HG02938 (cell line): ENCODE data around the gene SAMD5.

Source experiments
- ATAC-seq: cut with Tn5 transposase; IDR thresholded peaks from one replicate; pipeline ENCODE4 v1.9.1; 2021; ENCODE audit warnings: mild to moderate bottlenecking, moderate library complexity; ENCODE audit not compliant: unreplicated experiment

Gene SAMD5

DNA sequence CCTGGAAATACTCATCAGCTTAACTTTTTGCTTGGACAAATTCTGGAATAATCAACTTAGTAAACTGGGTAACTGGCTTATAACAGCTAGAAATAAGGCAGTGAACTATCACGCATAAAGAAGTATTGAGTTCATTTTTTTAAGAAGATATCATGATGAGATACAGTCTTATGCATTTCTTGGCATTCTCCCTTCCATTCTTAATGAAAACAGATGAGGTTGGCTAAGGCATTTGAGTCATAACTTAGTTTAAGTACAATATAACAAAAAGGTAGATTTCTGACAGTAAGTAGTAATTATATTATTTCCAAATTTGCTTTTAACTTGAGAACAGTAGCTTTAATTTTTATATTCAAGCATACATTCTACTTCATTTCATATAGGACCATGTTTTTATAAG lies 56.1 kb downstream of the SAMD5 start:
- no peak for ATAC-seq

DNA sequence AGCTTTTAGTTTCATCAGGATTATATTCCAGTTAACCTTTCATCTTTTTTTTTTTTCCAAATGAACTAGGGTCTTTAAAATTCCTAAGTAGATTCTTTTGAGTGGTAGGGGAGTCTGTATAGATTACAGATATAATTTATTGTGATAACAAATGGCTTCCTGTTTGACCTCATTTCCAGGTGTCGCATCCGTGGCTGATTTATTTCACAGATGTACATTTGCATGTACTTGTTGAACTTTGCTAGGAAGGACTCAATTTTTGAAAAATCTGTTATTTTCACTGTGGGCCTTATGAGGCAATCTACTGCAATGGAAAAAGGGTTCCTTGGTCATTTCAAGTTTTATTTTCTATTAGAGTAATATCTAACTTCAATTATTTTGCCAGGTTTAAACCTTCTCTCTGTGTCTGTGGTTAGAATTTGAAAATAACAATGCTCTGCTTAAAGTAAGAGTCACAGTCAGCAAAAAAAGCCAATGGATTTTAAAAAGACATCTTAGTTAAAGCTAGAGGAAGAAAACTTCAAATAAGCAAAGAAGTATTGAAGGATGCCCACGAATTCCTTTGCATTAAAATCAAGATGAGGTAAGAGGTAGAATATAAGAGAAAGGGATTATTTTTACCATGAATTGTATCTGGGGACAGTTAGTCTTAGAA lies 57.9 kb downstream of the SAMD5 start:
- ATAC-seq, result no peak

DNA sequence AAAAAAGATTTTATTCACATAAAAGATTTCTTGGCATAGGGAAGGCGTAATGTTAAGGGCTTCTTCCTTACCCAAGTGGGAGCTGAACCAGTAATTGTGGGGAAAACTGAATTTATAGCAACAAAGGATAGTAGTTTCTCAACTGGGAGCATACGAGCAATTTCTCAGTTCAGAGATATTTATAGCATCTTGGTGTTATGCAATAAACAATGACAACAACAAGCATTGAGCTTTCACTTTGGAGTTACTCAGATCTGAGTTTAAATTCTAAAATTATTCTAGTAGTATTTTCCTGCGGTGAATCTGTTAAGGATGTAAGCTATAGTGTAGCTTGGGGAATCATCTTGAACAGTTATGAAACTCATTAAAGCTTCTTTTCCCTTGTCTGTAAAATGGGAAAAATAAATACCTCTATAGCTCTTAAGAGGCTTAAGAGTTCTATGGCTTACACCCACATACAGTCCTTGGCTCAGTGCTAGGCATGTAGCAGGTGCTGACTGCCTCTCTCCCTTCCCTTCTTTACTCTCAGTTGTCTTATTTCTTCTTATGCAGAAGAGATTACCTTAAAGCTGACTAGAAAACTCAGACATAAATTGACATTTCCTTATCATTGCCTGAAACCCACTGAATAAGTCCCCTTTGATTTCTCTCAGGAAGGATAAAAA lies 58.8 kb downstream of the SAMD5 start:
- ATAC-seq, result no peak

DNA sequence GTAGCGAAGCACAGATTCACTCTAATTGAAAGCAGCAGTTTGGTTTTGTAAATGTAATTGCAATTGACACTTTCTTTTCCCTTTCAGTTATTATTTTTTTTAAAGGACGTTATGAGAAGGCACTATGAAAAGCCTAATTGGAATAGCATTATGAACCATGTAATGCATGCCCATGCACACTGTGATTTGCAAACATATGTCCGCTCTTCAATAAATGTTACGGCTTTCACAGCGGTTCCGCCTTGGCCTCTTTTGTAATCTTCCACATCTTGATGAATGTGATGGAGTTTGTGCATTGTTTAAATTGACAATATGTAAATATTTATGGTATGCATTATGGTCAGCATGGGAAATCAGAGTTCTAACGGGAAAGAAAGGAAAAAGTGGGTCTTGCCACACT lies 61.3 kb downstream of the SAMD5 start:
- no peak for ATAC-seq

DNA sequence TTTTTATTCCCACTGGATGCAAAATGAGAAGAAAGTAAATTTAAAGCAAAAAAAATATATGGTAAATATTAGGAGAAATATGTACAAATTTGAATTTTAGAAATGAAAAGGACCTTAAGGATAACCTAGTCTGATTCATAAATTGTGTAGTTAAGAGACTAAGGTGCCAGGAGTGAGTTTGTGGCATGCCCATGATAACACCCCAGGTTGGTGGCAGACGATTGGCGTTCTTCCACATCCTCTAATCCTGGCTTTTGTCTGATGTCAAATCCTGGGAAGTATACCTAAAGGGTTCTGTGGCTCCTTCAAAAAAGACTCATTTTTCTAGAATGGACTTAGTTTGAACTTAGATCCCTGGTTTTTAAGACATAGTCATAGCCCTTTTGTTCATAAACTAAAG lies 62.2 kb downstream of the SAMD5 start:
- ATAC-seq, result no peak

DNA sequence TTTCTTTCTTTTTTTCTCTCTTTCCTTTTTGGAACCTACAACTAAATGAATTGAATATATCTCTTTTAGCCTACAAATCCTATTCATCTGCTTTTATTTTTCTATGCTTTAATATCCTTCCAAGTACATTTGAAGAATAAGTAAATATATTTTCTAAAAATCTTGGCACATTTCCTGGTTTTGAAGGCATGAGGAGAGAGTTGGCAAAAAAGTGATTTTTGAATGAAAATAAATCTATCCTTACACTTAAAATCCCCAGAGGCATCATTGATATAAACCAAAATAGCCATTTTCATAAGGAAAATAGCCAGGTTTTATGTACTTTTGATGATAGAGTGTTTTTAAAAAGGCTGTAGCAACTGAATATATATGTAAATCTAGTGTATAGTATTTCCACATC lies 69.0 kb downstream of the SAMD5 start:
- no peak for ATAC-seq

DNA sequence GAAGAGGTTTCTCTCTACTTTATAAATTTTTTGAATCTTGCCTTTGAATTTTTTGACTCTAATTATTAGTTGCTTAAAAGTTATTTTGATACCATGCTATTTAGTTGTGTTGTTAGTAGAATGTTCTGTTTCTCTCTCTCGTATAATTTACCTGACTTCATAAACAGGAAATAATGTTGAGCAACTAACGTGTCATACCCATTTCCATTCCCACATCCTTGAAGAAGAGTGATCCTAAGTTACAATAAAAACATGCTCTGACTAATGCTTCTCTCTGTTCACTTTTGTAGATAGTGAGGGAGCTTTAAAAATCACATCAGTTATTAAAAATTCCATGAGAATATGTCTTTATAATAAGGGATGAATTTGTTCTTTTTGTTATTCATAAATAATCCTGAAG lies 69.7 kb downstream of the SAMD5 start:
- ATAC-seq, result no peak

DNA sequence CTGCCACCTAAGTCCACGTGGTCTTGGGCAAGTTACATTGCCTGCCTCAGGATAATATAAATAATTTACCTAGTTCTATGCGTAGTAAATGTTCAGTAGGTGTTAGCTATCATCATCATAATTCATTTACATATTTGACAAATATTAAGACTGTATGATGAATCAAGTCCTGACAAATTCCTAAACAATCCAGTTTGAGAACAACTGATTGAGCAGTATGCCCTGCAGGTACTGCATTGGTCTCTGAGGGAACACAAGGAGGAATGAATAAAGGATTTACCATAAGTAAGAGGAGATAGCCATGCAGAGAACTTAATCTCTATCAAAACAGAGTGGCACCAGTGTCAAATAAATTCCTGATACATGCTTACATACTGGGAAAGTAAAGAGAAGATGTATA lies 70.4 kb downstream of the SAMD5 start:
- no peak for ATAC-seq

DNA sequence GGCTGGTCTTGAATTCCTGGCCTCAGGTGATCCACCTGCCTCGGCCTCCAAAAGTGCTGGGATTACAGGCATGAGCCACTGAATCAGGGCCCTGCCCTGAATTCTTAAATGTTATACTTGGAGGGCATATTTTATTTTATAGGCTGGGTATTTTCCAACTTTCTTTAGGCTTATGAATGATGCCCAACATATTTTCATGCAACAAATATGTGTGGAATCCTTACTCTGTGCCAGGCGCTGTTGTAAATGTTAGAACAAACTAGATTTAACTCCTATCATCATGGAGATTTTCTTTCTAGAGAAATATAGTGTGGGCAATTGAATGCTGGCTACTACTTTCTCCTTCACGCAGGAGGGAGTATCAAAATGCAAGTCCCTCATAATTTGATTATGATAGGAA lies 71.2 kb downstream of the SAMD5 start:
- no peak for ATAC-seq

DNA sequence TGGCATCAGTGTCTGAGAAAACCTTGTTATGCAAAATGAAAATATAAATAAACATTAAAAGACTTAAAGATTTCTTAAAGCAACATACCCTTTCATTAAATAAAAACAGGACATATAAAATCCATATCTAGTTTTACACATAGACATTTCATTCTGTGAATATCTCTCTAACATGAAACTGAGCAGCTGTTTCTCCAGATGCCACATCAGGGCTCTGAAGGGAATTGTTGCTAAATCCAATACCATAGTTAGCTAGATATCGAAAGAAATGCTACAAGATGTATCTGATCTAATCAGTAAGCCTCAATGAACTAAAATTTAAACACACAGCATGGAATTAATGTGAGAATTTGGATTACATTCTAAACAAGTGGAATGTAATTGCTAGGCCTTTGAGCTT lies 74.5 kb downstream of the SAMD5 start:
- ATAC-seq, result no peak

DNA sequence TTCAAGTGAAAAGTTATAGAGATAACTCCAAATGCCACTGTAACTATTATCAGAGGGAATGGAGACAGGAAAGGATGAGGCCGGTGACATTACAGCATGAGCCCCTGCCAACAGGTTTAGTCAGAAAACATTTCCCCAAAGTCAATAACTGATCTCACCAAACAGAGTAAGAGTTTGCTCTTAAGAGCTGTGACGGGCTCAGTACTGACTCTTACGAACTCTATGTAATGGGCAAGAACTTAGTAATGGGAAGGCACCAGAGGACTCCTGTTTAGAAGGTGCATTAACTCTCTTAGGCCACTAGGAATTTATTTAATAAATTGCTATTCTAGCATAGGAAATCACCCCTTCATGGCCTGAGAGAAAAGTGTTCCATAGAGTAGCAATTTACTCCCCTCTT lies 76.8 kb downstream of the SAMD5 start:
- ATAC-seq, result no peak

DNA sequence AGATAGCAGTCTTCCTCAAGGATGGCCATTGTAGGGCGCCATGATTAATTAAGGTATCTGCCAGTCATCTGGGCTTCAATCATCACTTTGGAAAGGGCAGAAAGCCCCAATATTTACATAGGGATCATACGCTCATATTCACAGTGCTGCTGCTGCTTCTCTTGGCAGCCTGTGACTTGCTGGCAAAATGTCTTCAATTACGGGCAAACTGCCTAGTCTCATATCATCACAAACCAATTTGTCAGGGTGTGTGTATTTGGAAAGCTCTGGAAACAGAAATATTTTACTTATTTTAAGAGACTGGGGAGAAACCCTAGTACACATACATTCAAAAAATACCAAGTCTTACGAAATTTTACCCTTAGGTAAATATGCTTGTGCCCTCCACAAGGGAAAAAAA lies 77.6 kb downstream of the SAMD5 start:
- no peak for ATAC-seq

DNA sequence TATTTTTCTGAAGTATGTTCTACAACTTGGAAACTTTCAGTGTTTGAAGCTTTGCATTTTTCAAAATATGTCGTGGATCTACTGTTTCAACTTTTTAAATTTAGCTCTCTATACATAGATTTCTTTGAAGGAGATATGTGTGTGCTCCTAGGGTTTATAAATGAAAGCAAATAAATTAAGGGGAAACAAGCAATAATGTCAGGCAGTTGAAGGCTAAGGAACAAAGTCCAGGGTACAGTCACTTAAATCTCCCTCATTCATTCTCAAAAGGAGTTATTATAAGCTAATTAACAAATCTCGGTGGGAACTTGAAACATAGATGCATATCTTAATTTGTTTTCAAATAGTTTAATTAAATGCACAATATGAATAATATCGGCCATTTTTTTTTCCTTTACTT lies 79.4 kb downstream of the SAMD5 start:
- no peak for ATAC-seq

DNA sequence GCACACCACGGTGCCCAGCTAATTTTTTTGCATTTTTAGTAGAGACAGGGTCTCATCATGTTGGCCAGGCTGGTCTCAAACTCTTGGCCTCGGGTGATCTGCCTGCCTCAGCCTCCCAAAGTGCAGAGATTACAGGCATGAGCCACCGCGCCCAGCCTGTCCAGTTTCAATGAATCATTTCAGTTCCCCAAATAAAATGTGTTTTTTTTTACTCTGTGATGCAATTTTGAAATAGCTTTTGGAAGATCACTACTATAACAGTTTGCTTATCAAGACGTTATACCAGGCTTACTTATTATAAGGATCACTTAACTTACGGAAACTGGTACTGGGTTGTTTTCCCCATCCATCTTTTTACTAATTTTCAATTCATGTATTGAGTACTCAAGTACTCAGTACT lies 80.0 kb downstream of the SAMD5 start:
- no peak for ATAC-seq

DNA sequence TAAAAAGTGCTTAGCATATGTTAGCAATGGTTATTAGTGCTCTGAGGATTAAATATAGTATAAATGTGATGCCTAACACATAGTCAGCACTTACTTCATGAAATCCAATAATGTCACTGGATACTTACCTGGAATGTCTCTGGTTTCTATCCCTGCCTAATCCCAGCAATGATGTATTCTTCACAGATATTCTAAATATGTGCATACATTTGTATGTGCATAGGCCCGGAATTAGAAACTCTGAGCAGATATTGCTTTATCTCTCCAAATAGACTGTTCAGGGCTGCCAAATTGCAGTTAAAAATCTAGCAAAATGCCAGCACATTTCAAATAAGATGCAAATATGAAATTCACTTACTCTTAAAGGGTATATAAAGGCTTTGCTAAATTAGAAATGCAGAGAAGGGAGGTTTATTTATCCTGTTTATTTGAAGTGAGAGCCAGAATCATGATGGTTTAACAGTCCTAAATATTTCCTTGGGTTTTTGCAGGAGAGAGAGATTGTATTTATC lies 81.3 kb downstream of the SAMD5 start:
- no peak for ATAC-seq

DNA sequence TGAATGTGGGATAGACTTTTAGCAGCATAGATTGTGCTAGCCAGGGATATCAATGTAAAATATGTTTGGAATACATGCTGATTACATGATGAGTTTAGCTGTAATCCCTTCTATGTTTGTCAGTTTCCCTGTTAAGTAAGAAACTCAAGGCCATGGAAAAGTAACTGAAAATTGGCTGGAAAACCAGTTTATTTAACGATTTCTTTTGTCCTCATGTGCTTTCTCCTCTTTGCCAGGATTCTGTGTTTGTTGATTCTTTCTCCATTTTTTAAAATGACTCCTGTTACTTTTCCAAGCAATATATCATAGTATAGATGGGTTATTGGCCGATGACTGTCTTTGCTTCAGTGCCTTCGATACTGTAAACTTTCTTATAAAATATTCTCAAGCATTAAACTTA lies 87.5 kb downstream of the SAMD5 start:
- no peak for ATAC-seq

DNA sequence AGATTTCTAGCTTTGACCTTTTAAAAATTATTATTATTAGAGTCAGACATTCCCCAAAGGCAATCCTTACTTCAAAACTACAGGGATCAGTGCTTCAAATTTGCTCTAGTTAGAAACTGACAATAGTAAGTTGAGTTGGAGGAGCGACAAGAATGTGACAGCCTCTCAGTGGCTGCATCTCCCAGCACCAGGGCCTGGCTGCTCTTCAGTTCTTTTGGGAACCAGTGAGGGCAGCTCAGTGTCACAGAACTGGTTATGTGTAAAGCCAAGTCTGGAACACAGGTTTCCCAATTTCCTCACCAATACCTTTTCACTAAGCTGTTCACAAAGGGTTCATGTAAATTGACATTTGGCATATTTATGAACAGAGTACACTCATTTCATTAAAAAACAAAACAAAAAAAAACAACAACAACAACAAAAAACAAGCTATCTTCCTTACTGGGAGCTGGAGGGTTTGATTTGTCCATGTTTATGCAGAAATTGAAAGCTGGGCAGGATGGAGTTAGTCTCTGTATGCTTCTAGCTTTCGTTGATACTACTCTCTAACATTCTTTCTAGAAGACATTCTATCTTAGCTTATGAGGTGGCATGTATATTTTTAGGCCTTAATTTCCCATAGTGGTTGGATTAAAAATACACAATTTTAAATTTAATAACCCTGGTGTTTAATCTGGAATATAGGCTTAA lies 95.0 kb downstream of the SAMD5 start:
- ATAC-seq, result no peak

DNA sequence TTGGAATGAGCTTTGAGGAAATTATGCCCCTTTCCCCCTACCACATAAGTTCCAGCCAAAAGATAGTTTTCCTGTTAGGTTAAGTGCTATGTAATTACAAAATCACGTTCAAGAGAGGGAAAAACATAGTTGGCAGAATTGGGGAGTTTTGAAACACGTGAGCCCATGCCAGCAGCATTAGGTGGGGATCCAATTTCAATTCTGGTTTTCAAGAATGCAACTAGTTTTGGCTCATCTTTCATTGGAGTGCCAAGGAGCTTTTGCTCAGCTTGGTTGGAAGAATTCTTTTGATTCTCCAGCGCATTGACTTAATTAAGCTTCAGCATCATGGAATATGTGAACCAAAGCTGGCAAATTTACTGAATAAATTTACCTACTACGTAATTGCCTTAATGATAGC lies 95.9 kb downstream of the SAMD5 start:
- ATAC-seq, result no peak

DNA sequence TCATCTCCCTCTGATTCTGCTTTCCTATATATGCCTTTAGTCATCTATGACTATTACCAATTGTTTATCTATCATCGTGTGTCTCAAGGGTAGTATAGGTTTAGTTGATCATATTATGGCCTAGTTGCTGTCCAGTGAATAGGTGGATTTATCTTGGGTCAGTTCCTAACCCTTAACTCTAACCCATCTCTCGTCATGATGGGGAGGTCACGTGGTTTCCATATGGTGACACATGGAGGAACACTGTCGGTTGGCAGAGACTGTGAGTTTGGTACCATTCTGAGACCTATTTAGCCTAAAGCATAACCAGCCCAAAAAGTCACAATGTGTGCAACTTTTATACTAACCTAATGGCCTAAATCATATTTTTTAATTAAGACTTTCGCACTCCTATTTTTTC lies 103.5 kb downstream of the SAMD5 start:
- no peak for ATAC-seq

DNA sequence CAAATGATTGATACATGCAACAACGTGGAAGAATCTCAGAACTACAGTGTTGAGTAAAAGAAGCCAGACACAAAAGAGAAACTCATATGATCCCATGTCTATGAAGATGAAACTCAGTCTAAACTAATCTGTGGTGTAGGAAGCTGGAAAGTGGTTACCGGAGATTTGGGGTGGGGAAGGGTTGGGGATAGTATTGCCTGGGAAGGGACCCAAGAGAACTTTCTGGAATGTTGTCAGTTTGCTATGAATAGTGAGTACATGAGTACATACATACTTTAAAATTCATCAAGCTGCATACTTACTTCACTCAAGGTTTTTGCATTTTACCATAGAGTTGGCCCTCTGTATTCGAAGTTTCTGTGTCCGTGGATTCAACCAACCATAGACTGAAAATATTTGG lies 106.0 kb downstream of the SAMD5 start:
- ATAC-seq, result no peak

DNA sequence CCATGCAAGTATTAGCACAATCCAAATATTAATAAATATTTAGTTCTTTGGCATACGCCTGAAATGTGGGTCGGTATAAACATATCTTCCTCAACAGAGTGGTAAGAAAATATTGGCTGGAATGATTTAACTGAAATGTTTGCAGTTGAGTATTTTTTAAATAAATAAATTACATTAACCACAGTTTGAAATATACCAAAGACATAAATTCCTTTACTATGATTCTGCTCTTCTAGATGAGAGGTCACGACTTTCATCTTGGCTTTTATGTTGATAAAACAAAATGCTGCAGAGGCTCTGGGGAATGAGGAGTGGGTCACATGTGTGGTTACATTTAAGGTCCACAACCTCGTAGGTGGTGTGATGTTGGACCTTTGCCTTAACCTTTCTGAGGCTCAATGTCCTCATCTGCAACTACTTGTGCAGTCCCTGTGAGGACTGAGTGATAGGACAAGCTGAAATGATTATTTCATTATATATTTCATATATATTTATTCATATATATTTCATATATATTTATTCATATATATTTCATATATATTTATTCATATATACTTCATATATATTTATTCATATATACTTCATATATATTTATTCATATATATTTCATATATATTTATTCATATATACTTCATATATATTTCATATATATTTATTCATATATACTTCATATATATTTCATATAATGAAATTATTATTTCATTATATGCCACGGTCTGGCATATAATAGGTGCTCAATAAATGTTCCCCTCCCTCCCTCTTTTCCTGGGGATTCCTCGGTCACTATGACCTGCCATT lies 107.4 kb downstream of the SAMD5 start:
- ATAC-seq, result no peak
